Left ventricle myocardium inferior (tissue), 1 donor: ENCODE measurements around the gene HDDC2. TPM values are rescaled to one million over a fixed set of nuclear protein-coding genes. Genes with fewer than 3 reads are reported as not detected.

Experiments used
- DNase-seq: peaks from one replicate; pipeline ENCODE4 v3.0.0-alpha.2; 2020
- H3K27ac ChIP-seq: fragments of 200-600 bp; replicated peaks from 2 replicates; pipeline ENCODE4 v1.8.0; 2021
- H3K27me3 ChIP-seq: fragments of 200-600 bp; 2 replicates; pipeline ENCODE4 v1.8.0; 2021; ENCODE audit warnings: low read depth
- H3K36me3 ChIP-seq: fragments of 200-600 bp; 2 replicates; pipeline ENCODE4 v1.8.0; 2021
- H3K4me1 ChIP-seq: fragments of 200-600 bp; 2 replicates; pipeline ENCODE4 v1.8.0; 2021
- H3K4me3 ChIP-seq: fragments of 200-600 bp; 2 replicates; pipeline ENCODE4 v1.8.0; 2021; ENCODE audit warnings: mild to moderate bottlenecking, moderate library complexity
- H3K9me3 ChIP-seq: fragments of 200-600 bp; replicated peaks from 2 replicates; pipeline ENCODE4 v1.8.0; 2021
- intact Hi-C: fragments of 100-400 bp; cut with micrococcal nuclease; formaldehyde crosslinking; loops from one replicate; pipeline ENCODE4 v1.11.0; 2022
- total RNA-seq: library from RNA; stranded (reverse); fragmentation: NEBNext Ultra II Directional; extraction: Animal tissue kit (Norgen Biotek cat#: 25700); gene quantifications from one replicate; pipeline ENCODE4 v1.2.1, GENCODE V29; 2021
- TF ChIP-seq, protein P1 (sequence below): fragments of 200-600 bp; IDR thresholded peaks from 2 replicates; pipeline ENCODE4 v1.8.0; 2021; ENCODE audit warnings: antibody characterized with exemption, mild to moderate bottlenecking, borderline replicate concordance
- donor health status: DM: no; HTN: yes; CAD: no; lungs with severe emphysema.

The HDDC2 gene
- total RNA-seq, 1 donor from 2014 or later: 87.9 TPM

GRCh38 chr6:125332664-125333063, 30.9 kb upstream of the HDDC2 start:
- Histone ChIP-seq H3K9me3 (peaks cover 9% of the 10 kb centered on the region), H3K4me1 (no peaks in the 10 kb centered on the region), H3K36me3 (no peaks in the 10 kb centered on the region), H3K4me3 (no peak overlapping the region), H3K27me3 (no peaks in the 10 kb centered on the region), H3K27ac (no peak overlapping the region)
- DNase-seq: no peak
- intact Hi-C loops: no loop called here
- TF ChIP-seq, protein P1, sequence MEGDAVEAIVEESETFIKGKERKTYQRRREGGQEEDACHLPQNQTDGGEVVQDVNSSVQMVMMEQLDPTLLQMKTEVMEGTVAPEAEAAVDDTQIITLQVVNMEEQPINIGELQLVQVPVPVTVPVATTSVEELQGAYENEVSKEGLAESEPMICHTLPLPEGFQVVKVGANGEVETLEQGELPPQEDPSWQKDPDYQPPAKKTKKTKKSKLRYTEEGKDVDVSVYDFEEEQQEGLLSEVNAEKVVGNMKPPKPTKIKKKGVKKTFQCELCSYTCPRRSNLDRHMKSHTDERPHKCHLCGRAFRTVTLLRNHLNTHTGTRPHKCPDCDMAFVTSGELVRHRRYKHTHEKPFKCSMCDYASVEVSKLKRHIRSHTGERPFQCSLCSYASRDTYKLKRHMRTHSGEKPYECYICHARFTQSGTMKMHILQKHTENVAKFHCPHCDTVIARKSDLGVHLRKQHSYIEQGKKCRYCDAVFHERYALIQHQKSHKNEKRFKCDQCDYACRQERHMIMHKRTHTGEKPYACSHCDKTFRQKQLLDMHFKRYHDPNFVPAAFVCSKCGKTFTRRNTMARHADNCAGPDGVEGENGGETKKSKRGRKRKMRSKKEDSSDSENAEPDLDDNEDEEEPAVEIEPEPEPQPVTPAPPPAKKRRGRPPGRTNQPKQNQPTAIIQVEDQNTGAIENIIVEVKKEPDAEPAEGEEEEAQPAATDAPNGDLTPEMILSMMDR: no peak

DNA sequence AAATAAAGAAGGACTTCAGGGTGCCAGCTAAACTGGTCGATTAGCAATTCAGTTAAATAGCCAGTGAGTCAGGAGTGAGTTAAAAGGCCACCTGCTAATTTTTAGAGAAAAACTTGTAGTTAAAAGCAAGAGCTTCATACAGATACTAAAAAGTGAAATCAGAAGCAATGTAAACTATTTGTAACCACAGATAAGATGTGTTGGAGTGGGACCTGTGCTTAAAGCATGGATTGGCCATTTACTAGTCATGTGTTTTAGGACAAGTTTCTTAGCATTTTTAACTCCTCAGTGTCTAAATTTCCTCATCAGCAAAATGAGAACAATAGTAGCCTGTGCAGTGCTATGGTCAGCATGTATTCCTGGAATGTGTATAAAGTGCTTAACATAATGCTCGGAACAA, 23.8 kb upstream of the HDDC2 start:
- DNase-seq: no peak
- TF ChIP-seq, protein P1: no peak
- no peaks in the 10 kb centered on the region for H3K9me3 ChIP-seq

GRCh38 chr6:125323376-125323775, 21.6 kb upstream of the HDDC2 start:
- Histone ChIP-seq H3K27me3 (no peaks in the 10 kb centered on the region), H3K27ac (no peak overlapping the region), H3K9me3 (no peaks in the 10 kb centered on the region), H3K4me3 (no peak overlapping the region), H3K36me3 (no peaks in the 10 kb centered on the region), H3K4me1 (no peaks in the 10 kb centered on the region)
- TF ChIP-seq, protein P1: no peak
- DNase-seq: no peak
- intact Hi-C loops: no loop called here

More for the DNA sequence above, 23.8 kb upstream of the HDDC2 start:
- H3K36me3 ChIP-seq: no peaks in the 10 kb centered on the region
- no peaks in the 10 kb centered on the region for H3K4me1 ChIP-seq
- intact Hi-C loops: no loop called here
- H3K4me3 ChIP-seq: no peak overlapping the region
- no peak overlapping the region for H3K27ac ChIP-seq
- no peaks in the 10 kb centered on the region for H3K27me3 ChIP-seq

- Histone ChIP-seq H3K9me3 (no peaks in the 10 kb centered on the region), H3K36me3 (no peaks in the 10 kb centered on the region), H3K27me3 (no peaks in the 10 kb centered on the region), H3K27ac (no peak overlapping the region), H3K4me1 (peaks cover 16% of the 10 kb centered on the region), H3K4me3 (no peak overlapping the region)
- intact Hi-C loops: no loop called here
- TF ChIP-seq, protein P1: no peak
- no peak for DNase-seq
Measured at GRCh38 chr6:125316621-125317020, 14.9 kb upstream of the HDDC2 start.

GRCh38 chr6:125315548-125315947, 13.8 kb upstream of the HDDC2 start:
- TF ChIP-seq, protein P1: no peak
- DNase-seq: no peak
- Histone ChIP-seq H3K36me3 (no peaks in the 10 kb centered on the region), H3K27me3 (no peaks in the 10 kb centered on the region), H3K4me3 (no peak overlapping the region), H3K4me1 (peaks cover 16% of the 10 kb centered on the region), H3K9me3 (no peaks in the 10 kb centered on the region), H3K27ac (no peak overlapping the region)
- intact Hi-C loops: no loop called here
